ENCODE data around the gene XIRP2. TPM values are rescaled to one million over a fixed set of nuclear protein-coding genes. Genes with fewer than 3 reads are reported as not detected.

Gene XIRP2
- total RNA-seq, 1 experiment from 2014 or later = not detected

DNA sequence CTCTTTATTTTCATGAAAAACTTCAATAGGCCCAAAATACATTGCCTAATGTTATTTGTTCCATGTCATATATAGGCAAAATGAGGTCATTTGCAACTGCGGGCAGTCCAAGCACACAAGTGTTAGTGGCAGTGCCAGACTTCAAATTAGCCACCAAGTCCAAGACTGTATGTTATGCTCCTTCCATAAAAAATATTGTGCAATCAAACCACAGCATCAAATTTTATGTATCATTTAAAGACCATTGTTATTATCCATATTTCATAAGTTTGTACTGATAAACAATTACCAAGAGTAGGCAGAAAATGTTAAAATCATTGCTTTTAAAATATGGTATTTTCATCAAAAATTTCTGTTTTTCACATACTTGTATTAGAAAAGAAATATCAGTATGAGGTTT, 54.1 kb downstream of the XIRP2 start:
- BruUV-seq (replicated peaks) = no TSS peak
- CTCF ChIA-PET = no interaction called here
- intact Hi-C loops (cut with micrococcal nuclease) = no loop called here
- POLR2A ChIA-PET = no interaction called here
- no peaks in the 10 kb centered on the region for H3K4me1 Mint-ChIP-seq (ENCODE audit: insufficient read depth, unreplicated experiment)
- H3K9me3 Mint-ChIP-seq (ENCODE audit: unreplicated experiment) = peaks cover 13% of the 10 kb centered on the region
- H3K27ac Mint-ChIP-seq (ENCODE audit: low read depth, unreplicated experiment) = no peak overlapping the region
- H3K4me3 Mint-ChIP-seq (ENCODE audit: unreplicated experiment) = no peak overlapping the region
- H3K36me3 Mint-ChIP-seq (ENCODE audit: insufficient read depth, unreplicated experiment) = no peaks in the 10 kb centered on the region
- DNase-seq (ENCODE audit: unreplicated experiment) = no peak
- no peaks in the 10 kb centered on the region for H3K27me3 Mint-ChIP-seq (ENCODE audit: insufficient read depth, unreplicated experiment)
- TF ChIP-seq, protein P1, sequence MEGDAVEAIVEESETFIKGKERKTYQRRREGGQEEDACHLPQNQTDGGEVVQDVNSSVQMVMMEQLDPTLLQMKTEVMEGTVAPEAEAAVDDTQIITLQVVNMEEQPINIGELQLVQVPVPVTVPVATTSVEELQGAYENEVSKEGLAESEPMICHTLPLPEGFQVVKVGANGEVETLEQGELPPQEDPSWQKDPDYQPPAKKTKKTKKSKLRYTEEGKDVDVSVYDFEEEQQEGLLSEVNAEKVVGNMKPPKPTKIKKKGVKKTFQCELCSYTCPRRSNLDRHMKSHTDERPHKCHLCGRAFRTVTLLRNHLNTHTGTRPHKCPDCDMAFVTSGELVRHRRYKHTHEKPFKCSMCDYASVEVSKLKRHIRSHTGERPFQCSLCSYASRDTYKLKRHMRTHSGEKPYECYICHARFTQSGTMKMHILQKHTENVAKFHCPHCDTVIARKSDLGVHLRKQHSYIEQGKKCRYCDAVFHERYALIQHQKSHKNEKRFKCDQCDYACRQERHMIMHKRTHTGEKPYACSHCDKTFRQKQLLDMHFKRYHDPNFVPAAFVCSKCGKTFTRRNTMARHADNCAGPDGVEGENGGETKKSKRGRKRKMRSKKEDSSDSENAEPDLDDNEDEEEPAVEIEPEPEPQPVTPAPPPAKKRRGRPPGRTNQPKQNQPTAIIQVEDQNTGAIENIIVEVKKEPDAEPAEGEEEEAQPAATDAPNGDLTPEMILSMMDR (IDR thresholded peaks at IDR 0.05; ENCODE audit: unreplicated experiment) = no peak

- Mint-ChIP-seq H3K27ac (ENCODE audit: low read depth, unreplicated experiment) (no peak overlapping the region), H3K36me3 (ENCODE audit: insufficient read depth, unreplicated experiment) (no peaks in the 10 kb centered on the region), H3K27me3 (ENCODE audit: insufficient read depth, unreplicated experiment) (no peaks in the 10 kb centered on the region), H3K9me3 (ENCODE audit: unreplicated experiment) (no peaks in the 10 kb centered on the region), H3K4me3 (ENCODE audit: unreplicated experiment) (no peak overlapping the region), H3K4me1 (ENCODE audit: insufficient read depth, unreplicated experiment) (no peaks in the 10 kb centered on the region)
- no TSS peak for BruUV-seq (replicated peaks)
- intact Hi-C loops (cut with micrococcal nuclease) = no loop called here
- TF ChIP-seq, protein P1 (IDR thresholded peaks at IDR 0.05; ENCODE audit: unreplicated experiment) = no peak
- POLR2A ChIA-PET = interaction anchor here (0.6 kb wide), 1 partner anchor 224 kb away, joined by 4 read pairs; no protein-coding TSS in a partner anchor
- no peak for DNase-seq (ENCODE audit: unreplicated experiment)
- CTCF ChIA-PET = no interaction called here
Measured at GRCh38 chr2:166944909-166945308, 56.6 kb downstream of the XIRP2 start.

- no peak overlapping the region for H3K27ac Mint-ChIP-seq (ENCODE audit: low read depth, unreplicated experiment)
Measured at GRCh38 chr2:166957686-166958085, 69.4 kb downstream of the XIRP2 start.

GRCh38 chr2:166958986-166959481, 70.8 kb downstream of the XIRP2 start:
- Mint-ChIP-seq H3K36me3 (ENCODE audit: insufficient read depth, unreplicated experiment) (no peaks in the 10 kb centered on the region), H3K4me3 (ENCODE audit: unreplicated experiment) (no peak overlapping the region), H3K9me3 (ENCODE audit: unreplicated experiment) (no peaks in the 10 kb centered on the region), H3K4me1 (ENCODE audit: insufficient read depth, unreplicated experiment) (no peaks in the 10 kb centered on the region), H3K27me3 (ENCODE audit: insufficient read depth, unreplicated experiment) (no peaks in the 10 kb centered on the region), H3K27ac (ENCODE audit: low read depth, unreplicated experiment) (no peak overlapping the region)
- no TSS peak for BruUV-seq (replicated peaks)
- no peak for DNase-seq (ENCODE audit: unreplicated experiment)
- ChIA-PET CTCF (no interaction called here), POLR2A (no interaction called here)
- intact Hi-C loops (cut with micrococcal nuclease) = no loop called here
- TF ChIP-seq, protein P1 (IDR thresholded peaks at IDR 0.05; ENCODE audit: unreplicated experiment) = no peak

More at GRCh38 chr2:166957686-166958085, 69.4 kb downstream of the XIRP2 start:
- ChIA-PET CTCF (interaction anchor here (0.6 kb wide), 1 partner anchor 73 kb away, joined by 3 read pairs; no protein-coding TSS in a partner anchor), POLR2A (no interaction called here)
- Mint-ChIP-seq H3K4me3 (ENCODE audit: unreplicated experiment) (no peak overlapping the region), H3K9me3 (ENCODE audit: unreplicated experiment) (no peaks in the 10 kb centered on the region), H3K27me3 (ENCODE audit: insufficient read depth, unreplicated experiment) (no peaks in the 10 kb centered on the region), H3K36me3 (ENCODE audit: insufficient read depth, unreplicated experiment) (no peaks in the 10 kb centered on the region), H3K4me1 (ENCODE audit: insufficient read depth, unreplicated experiment) (no peaks in the 10 kb centered on the region)
- TF ChIP-seq, protein P1 (IDR thresholded peaks at IDR 0.05; ENCODE audit: unreplicated experiment) = no peak
- no TSS peak for BruUV-seq (replicated peaks)
- DNase-seq (ENCODE audit: unreplicated experiment) = no peak
- intact Hi-C loops (cut with micrococcal nuclease) = no loop called here

Data from MCF 10A (cell line).